Activated naive CD8-positive, alpha-beta T cell treated with anti-CD3 and anti-CD28 coated beads, Interleukin-2, amount 50 U/mL, for 24 hours (primary cell): ENCODE data around the gene COL2A1.

Experiments used
- ATAC-seq: fragments of 150-1000 bp; cut with Tn5 transposase; one replicate; pipeline ENCODE4 v1.10.0; 2021
- DNase-seq: peaks from one replicate; pipeline ENCODE4 v3.0.0; 2021
- H3K27ac Mint-ChIP-seq: one replicate; pipeline ENCODE4 v1.8.0; 2021; ENCODE audit warnings: mild to moderate bottlenecking, mixed read lengths
- H3K27me3 Mint-ChIP-seq: one replicate; pipeline ENCODE4 v1.8.0; 2021; ENCODE audit warnings: mixed read lengths
- H3K36me3 Mint-ChIP-seq: one replicate; pipeline ENCODE4 v1.8.0; 2021; ENCODE audit warnings: low read depth, mixed read lengths
- H3K4me1 Mint-ChIP-seq: one replicate; pipeline ENCODE4 v1.8.0; 2021; ENCODE audit warnings: mixed read lengths
- H3K4me3 Mint-ChIP-seq: one replicate; pipeline ENCODE4 v1.8.0; 2021; ENCODE audit warnings: mild to moderate bottlenecking, moderate library complexity, mixed read lengths
- H3K9me3 Mint-ChIP-seq: one replicate; pipeline ENCODE4 v1.8.0; 2021; ENCODE audit warnings: mixed read lengths

Gene COL2A1

DNA sequence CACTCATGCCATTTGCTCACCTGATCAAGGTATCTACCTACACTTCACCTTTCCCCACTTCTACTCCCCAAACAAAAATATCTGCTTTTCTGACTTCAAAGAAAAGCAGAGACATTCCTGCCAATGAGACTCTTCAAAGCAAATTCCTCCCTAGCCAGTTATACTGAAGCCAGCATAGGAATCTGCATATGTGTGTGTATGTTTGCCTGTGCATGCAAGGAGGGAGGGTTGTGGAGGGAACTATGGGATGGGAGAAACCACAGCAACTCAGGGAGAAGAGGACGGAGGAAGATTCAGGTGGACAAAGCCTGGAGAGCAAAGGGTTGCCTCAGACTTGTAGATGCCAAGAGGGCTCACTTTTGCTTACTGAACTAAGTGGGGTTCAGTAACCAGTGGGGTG lies 73.1 kb downstream of the COL2A1 start:
- Mint-ChIP-seq H3K4me3 (no peak overlapping the region), H3K27me3 (peaks cover 23% of the 10 kb centered on the region), H3K27ac (no peak overlapping the region), H3K9me3 (no peaks in the 10 kb centered on the region), H3K4me1 (no peaks in the 10 kb centered on the region), H3K36me3 (no peaks in the 10 kb centered on the region)
- ATAC-seq (no peak), DNase-seq (no peak)

DNA sequence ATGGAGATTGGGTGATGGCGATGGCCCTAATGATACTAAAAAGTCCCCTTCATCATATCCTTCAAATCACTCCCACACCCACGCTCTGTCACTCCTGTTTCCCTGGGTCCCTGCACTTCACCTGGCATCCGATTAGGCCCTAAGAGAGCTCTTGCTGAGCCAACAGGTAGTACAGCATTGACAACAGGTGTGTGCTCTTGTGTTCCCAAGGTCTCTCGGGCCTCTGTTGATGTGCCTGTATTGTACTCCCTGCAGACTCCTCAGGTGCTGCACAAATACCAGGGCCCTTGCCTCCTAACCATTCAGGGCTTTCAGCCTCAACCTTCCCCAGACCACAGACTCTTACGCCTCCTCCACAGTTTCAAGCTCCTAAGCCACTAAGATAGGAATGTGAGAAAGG lies 73.6 kb downstream of the COL2A1 start:
- Mint-ChIP-seq H3K9me3 (no peaks in the 10 kb centered on the region), H3K4me3 (no peak overlapping the region), H3K36me3 (no peaks in the 10 kb centered on the region), H3K27me3 (peaks cover 23% of the 10 kb centered on the region), H3K27ac (no peak overlapping the region), H3K4me1 (no peaks in the 10 kb centered on the region)
- DNase-seq (no peak), ATAC-seq (no peak)

DNA sequence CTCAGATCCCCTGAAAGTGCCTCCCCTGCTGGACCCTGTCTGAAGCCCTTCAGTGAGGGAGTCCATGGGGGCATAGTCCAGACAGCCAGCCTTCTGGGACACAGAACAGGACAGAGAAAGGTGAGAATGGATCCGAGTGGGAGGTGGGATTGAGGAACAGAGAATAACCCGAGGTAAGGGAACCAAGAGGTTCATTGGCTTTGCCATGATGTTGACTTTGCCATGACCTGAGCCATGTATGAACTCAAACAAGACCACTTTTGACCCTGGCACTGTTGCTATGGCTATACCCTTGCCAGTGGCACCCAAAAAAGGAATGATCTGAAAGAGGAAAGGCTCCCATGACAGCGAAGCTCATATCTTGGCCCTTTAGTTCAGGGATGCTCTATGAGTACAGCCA lies 76.9 kb downstream of the COL2A1 start:
- Mint-ChIP-seq H3K36me3 (no peaks in the 10 kb centered on the region), H3K27me3 (peaks cover 33% of the 10 kb centered on the region), H3K9me3 (no peaks in the 10 kb centered on the region), H3K4me3 (no peak overlapping the region), H3K27ac (no peak overlapping the region), H3K4me1 (no peaks in the 10 kb centered on the region)
- ATAC-seq (no peak), DNase-seq (no peak)
